B cell (primary cell): ENCODE results near the gene CTDP1. TPM values are rescaled to one million over a fixed set of nuclear protein-coding genes. Genes with fewer than 3 reads are reported as not detected.

ENCODE experiments used
- ATAC-seq: fragments of 200-7000 bp; cut with Tn5 transposase; one replicate; pipeline ENCODE4 v1.10.0; 2021; ENCODE audit warnings: low read depth, mild to moderate bottlenecking, moderate number of reproducible peaks, moderate library complexity
- CTCF ChIA-PET: fragments of 350-600 bp; sonication (Branson Sonifier 250); formaldehyde crosslinking; loops from one replicate; lab custom pipeline; 2021; ENCODE audit warnings: antibody characterized with exemption, inconsistent platforms; lab: Charles Lee
- POLR2A ChIA-PET: fragments of 350-600 bp; sonication (Branson Sonifier 250); formaldehyde crosslinking; loops from one replicate; lab custom pipeline; 2021; ENCODE audit warnings: antibody characterized with exemption; lab: Charles Lee
- DNase-seq: peaks from one replicate; pipeline ENCODE4 v3.0.0; 2013
- H2AFZ ChIP-seq: 2 replicates; pipeline ENCODE4 v1.6.1; 2012; ENCODE audit warnings: mild to moderate bottlenecking, low read depth, low read length; ENCODE audit not compliant: insufficient read depth, poor library complexity, severe bottlenecking
- H3K27ac ChIP-seq, 2 donors: 1 replicate in 1 of 2; 2 replicates in 1 of 2; pipeline ENCODE4 v1.5.1; 2012 to 2013; ENCODE audit warnings: low read length in 2 of 2, mild to moderate bottlenecking in 2 of 2, moderate library complexity in 1 of 2
- H3K27me3 ChIP-seq, 4 experiments: fragments of 200-600 bp in 1 of 4; sonication (generic) in 1 of 4; replicated peaks in 1 of 4; 1 replicate in 2 of 4; 2 replicates in 2 of 4; pipeline versions ENCODE4 v1.6.1 to v1.7.0; 2013 to 2016; ENCODE audit warnings: low read length in 3 of 4, mild to moderate bottlenecking in 2 of 4, mixed read lengths in 1 of 4, moderate library complexity in 1 of 4; ENCODE audit not compliant: insufficient read depth in 4 of 4, control insufficient read depth in 3 of 4; ENCODE audit errors: control extremely low read depth in 1 of 4
- H3K36me3 ChIP-seq, 2 experiments: replicated peaks in 1 of 2; 1 replicate in 1 of 2; 2 replicates in 1 of 2; pipeline versions ENCODE4 v1.6.1 to v1.7.1; 2013; ENCODE audit warnings: low read length in 1 of 2; ENCODE audit not compliant: insufficient read depth in 2 of 2, control insufficient read depth in 1 of 2; ENCODE audit errors: control extremely low read depth in 1 of 2, extremely low read depth in 1 of 2
- H3K4me1 ChIP-seq, 2 donors: fragments of 200-600 bp in 1 of 2; sonication (generic) in 1 of 2; 1 replicate in 1 of 2; 2 replicates in 1 of 2; pipeline versions ENCODE4 v1.5.1 to v1.6.1; 2013 to 2017; ENCODE audit warnings: low read length in 2 of 2; ENCODE audit not compliant: control insufficient read depth in 2 of 2, insufficient read depth in 2 of 2
- H3K4me2 ChIP-seq: replicated peaks from 2 replicates; pipeline ENCODE3; 2012; ENCODE audit warnings: mild to moderate bottlenecking, low read depth, low read length; ENCODE audit not compliant: poor library complexity, severe bottlenecking
- H3K4me3 ChIP-seq, 5 experiments: fragments of 200-600 bp in 1 of 5; sonication (generic) in 1 of 5; 1 replicate in 3 of 5; 2 replicates in 2 of 5; pipeline versions ENCODE4 v1.5.1 to v1.7.0; 2011 to 2016; ENCODE audit warnings: low read length in 4 of 5, mild to moderate bottlenecking in 4 of 5, low read depth in 2 of 5, control low read depth in 1 of 5, moderate library complexity in 1 of 5; ENCODE audit not compliant: insufficient read depth in 1 of 5; ENCODE audit errors: control extremely low read depth in 1 of 5, extremely low read depth in 1 of 5
- H3K79me2 ChIP-seq: fragments of 200-600 bp; sonication (generic); one replicate; pipeline ENCODE4 v1.6.0; 2016; ENCODE audit warnings: low read length; ENCODE audit not compliant: control insufficient read depth, insufficient read depth
- H3K9ac ChIP-seq: fragments of 200-600 bp; sonication (generic); 2 replicates; pipeline ENCODE4 v1.6.1; 2017; ENCODE audit warnings: mild to moderate bottlenecking, low read length, moderate library complexity
- H3K9me3 ChIP-seq, 3 donors: one replicate each; pipeline versions ENCODE4 v1.6.1 to v1.7.1; 2013; ENCODE audit warnings: low read length in 2 of 3; ENCODE audit not compliant: control insufficient read depth in 2 of 3, insufficient read depth in 1 of 3; ENCODE audit errors: control extremely low read depth in 1 of 3
- H4K20me1 ChIP-seq: 2 replicates; pipeline ENCODE4 v1.6.0; 2012; ENCODE audit warnings: mild to moderate bottlenecking, low read length; ENCODE audit not compliant: insufficient read depth, control insufficient read depth, poor library complexity, severe bottlenecking
- H3K27ac Mint-ChIP-seq: one replicate; pipeline ENCODE4 v1.8.0; 2021; ENCODE audit warnings: mixed read lengths
- H3K27me3 Mint-ChIP-seq: one replicate; pipeline ENCODE4 v1.8.0; 2021; ENCODE audit warnings: mixed read lengths
- H3K4me1 Mint-ChIP-seq: one replicate; pipeline ENCODE4 v1.8.0; 2021; ENCODE audit warnings: mixed read lengths
- H3K4me3 Mint-ChIP-seq: one replicate; pipeline ENCODE4 v1.8.0; 2021; ENCODE audit warnings: mixed read lengths
- H3K9me3 Mint-ChIP-seq: one replicate; pipeline ENCODE4 v1.8.0; 2022; ENCODE audit warnings: mixed read lengths; ENCODE audit not compliant: insufficient read depth
- CTCF ChIP-seq: fragments of 200-600 bp; IDR thresholded peaks from one replicate; pipeline ENCODE4 v1.8.0; 2022; ENCODE audit warnings: antibody characterized with exemption, mild to moderate bottlenecking
- EZH2 ChIP-seq: IDR thresholded peaks from 2 replicates; pipeline ENCODE4 v1.6.1; 2012; ENCODE audit warnings: borderline replicate concordance, low read depth, mild to moderate bottlenecking, moderate library complexity, low read length; ENCODE audit not compliant: insufficient read depth, poor library complexity, severe bottlenecking
- WGBS: methylation state at CpG from one replicate; pipeline ENCODE4 v1.1.5; 2013; ENCODE audit warnings: missing lambda C conversion rate; ENCODE audit not compliant: insufficient coverage; 5-methylcytosine and 5-hydroxymethylcytosine counted together
- intact Hi-C: fragments of 100-400 bp; cut with micrococcal nuclease; formaldehyde crosslinking; loops from one replicate; pipeline ENCODE4 v1.10.0; 2022
- polyA plus RNA-seq: library from polyadenylated mRNA; depleted of rRNA; stranded (reverse); fragments of >200 nt; gene quantifications from 2 replicates; pipeline ENCODE4 v1.2.3, GENCODE V29; 2012
- total RNA-seq, 2 donors: library from RNA; stranded (reverse); fragments of 120-200 nt in 1 of 2; gene quantifications; 1 replicate in 1 of 2; 2 replicates in 1 of 2; pipeline versions ENCODE4 v1.2.3 to v1.2.4, GENCODE V29; 2013 to 2022

Gene CTDP1
- total and polyA plus RNA-seq, 2 donors (not counting 1 experiment from before 2014, with no cell fraction given): 14.3 to 33.3 TPM

GRCh38 chr18:79685281-79685680 lies 5.7 kb downstream of the CTDP1 start:
- Histone ChIP-seq H3K27ac (no peak overlapping the region), H3K9me3 (no peaks in the 10 kb centered on the region), H3K9ac (no peak overlapping the region), H3K79me2 (peaks cover 91% of the 10 kb centered on the region), H3K27me3 (no peaks in the 10 kb centered on the region), H4K20me1 (peaks cover 78% of the 10 kb centered on the region), H2AFZ (no peak overlapping the region), H3K4me1 (peaks cover 15 to 18% of the 10 kb centered on the region in 2 donors), H3K36me3 (peaks cover 0 to 9% of the 10 kb centered on the region in 2 experiments), H3K4me2 (no peak overlapping the region), H3K4me3 (no peak overlapping the region)
- DNase-seq (no peak), ATAC-seq (no peak)
- TF ChIP-seq EZH2 (no peak), CTCF (no peak)
- H3K27me3 Mint-ChIP-seq: no peaks in the 10 kb centered on the region
- 89% methylated on average over 8 of the region's 8 CpGs for WGBS
- intact Hi-C loops: no loop called here
- H3K9me3 Mint-ChIP-seq: no peaks in the 10 kb centered on the region
- POLR2A ChIA-PET: no interaction called here
- H3K4me3 Mint-ChIP-seq: no peak overlapping the region
- H3K4me1 Mint-ChIP-seq: peaks cover 37% of the 10 kb centered on the region
- CTCF ChIA-PET: no interaction called here
- no peak overlapping the region for H3K27ac Mint-ChIP-seq

GRCh38 chr18:79685971-79686370 lies 6.4 kb downstream of the CTDP1 start:
- Histone ChIP-seq H3K4me1 (peaks cover 8 to 11% of the 10 kb centered on the region in 2 donors), H3K4me2 (no peak overlapping the region), H4K20me1 (peaks cover 77% of the 10 kb centered on the region), H3K9ac (no peak overlapping the region), H3K27ac (no peak overlapping the region), H3K79me2 (peaks cover 91% of the 10 kb centered on the region), H3K4me3 (no peak overlapping the region), H3K9me3 (no peaks in the 10 kb centered on the region), H2AFZ (no peak overlapping the region), H3K36me3 (peaks cover 0 to 9% of the 10 kb centered on the region in 2 experiments), H3K27me3 (no peaks in the 10 kb centered on the region)
- Mint-ChIP-seq H3K27me3 (no peaks in the 10 kb centered on the region), H3K9me3 (no peaks in the 10 kb centered on the region), H3K4me3 (no peak overlapping the region), H3K27ac (no peak overlapping the region), H3K4me1 (peaks cover 33% of the 10 kb centered on the region)
- CTCF ChIA-PET: no interaction called here
- WGBS: 86% methylated on average over 4 of the region's 7 CpGs
- TF ChIP-seq EZH2 (no peak), CTCF (no peak)
- POLR2A ChIA-PET: no interaction called here
- no peak for ATAC-seq
- DNase-seq: no peak
- intact Hi-C loops: no loop called here
